Measurements from ENCODE around the gene STYK1.

GRCh38 chr12:10668526-10668925 lies 5.3 kb downstream of the STYK1 start:
- TF ChIP-seq RFX5 (IDR thresholded peaks at IDR 0.05; ENCODE audit: low read depth, low read length) (no peak), ZNF583 (CRISPR knock-in tag; IDR thresholded peaks at IDR 0.05) (no peak), CEBPG (CRISPR knock-in tag; IDR thresholded peaks at IDR 0.05) (no peak), CEBPG (tag; conservative IDR thresholded peaks at IDR 0.05 in 1 of 2, IDR thresholded peaks at IDR 0.05 in 1 of 2) (no peak), SMAD2 (IDR thresholded peaks at IDR 0.05; ENCODE audit: low read depth, low read length) (no peak), PML (IDR thresholded peaks at IDR 0.05; ENCODE audit: low read length) (no peak), NEUROD1 (IDR thresholded peaks at IDR 0.05; ENCODE audit: borderline replicate concordance, low read depth, low read length, partially characterized antibody) (no peak), SIRT6 (IDR thresholded peaks at IDR 0.05; ENCODE audit: low read depth, low read length) (no peak)
- TF ChIP-seq, protein P1, sequence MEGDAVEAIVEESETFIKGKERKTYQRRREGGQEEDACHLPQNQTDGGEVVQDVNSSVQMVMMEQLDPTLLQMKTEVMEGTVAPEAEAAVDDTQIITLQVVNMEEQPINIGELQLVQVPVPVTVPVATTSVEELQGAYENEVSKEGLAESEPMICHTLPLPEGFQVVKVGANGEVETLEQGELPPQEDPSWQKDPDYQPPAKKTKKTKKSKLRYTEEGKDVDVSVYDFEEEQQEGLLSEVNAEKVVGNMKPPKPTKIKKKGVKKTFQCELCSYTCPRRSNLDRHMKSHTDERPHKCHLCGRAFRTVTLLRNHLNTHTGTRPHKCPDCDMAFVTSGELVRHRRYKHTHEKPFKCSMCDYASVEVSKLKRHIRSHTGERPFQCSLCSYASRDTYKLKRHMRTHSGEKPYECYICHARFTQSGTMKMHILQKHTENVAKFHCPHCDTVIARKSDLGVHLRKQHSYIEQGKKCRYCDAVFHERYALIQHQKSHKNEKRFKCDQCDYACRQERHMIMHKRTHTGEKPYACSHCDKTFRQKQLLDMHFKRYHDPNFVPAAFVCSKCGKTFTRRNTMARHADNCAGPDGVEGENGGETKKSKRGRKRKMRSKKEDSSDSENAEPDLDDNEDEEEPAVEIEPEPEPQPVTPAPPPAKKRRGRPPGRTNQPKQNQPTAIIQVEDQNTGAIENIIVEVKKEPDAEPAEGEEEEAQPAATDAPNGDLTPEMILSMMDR (IDR thresholded peaks at IDR 0.05 in 2 of 3, conservative IDR thresholded peaks at IDR 0.05 in 1 of 3; ENCODE audit: insufficient read depth in 2 of 3, low read depth in 1 of 3, low read length in 3 of 3), result no peak
- TF ChIP-seq, protein P2, sequence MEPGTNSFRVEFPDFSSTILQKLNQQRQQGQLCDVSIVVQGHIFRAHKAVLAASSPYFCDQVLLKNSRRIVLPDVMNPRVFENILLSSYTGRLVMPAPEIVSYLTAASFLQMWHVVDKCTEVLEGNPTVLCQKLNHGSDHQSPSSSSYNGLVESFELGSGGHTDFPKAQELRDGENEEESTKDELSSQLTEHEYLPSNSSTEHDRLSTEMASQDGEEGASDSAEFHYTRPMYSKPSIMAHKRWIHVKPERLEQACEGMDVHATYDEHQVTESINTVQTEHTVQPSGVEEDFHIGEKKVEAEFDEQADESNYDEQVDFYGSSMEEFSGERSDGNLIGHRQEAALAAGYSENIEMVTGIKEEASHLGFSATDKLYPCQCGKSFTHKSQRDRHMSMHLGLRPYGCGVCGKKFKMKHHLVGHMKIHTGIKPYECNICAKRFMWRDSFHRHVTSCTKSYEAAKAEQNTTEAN (CRISPR knock-in tag; IDR thresholded peaks at IDR 0.05), result no peak
- TF ChIP-seq, protein P3, sequence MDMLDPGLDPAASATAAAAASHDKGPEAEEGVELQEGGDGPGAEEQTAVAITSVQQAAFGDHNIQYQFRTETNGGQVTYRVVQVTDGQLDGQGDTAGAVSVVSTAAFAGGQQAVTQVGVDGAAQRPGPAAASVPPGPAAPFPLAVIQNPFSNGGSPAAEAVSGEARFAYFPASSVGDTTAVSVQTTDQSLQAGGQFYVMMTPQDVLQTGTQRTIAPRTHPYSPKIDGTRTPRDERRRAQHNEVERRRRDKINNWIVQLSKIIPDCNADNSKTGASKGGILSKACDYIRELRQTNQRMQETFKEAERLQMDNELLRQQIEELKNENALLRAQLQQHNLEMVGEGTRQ (CRISPR knock-in tag; IDR thresholded peaks at IDR 0.05), result no peak

All from K562 (cell line).